Thyroid gland (tissue), 4 donors: Measurements from ENCODE around the gene CSH1.

Source experiments
- POLR2A ChIP-seq, 2 donors: fragments of 450-650 bp; IDR thresholded peaks; one replicate each; pipeline ENCODE4 v1.6.1; 2017; ENCODE audit warnings: antibody characterized with exemption in 2 of 2, mild to moderate bottlenecking in 2 of 2, moderate library complexity in 1 of 2
- TF ChIP-seq, protein P1 (sequence below), 6 experiments: fragments of 200-600 bp in 3 of 6; fragments of 450-650 bp in 3 of 6; sonication (generic) in 3 of 6; IDR thresholded peaks; one replicate each; pipeline ENCODE4 v1.5.1; 2016 to 2019; ENCODE audit warnings: antibody characterized with exemption in 6 of 6, mild to moderate bottlenecking in 2 of 6, inconsistent platforms in 1 of 6, moderate library complexity in 1 of 6

DNA sequence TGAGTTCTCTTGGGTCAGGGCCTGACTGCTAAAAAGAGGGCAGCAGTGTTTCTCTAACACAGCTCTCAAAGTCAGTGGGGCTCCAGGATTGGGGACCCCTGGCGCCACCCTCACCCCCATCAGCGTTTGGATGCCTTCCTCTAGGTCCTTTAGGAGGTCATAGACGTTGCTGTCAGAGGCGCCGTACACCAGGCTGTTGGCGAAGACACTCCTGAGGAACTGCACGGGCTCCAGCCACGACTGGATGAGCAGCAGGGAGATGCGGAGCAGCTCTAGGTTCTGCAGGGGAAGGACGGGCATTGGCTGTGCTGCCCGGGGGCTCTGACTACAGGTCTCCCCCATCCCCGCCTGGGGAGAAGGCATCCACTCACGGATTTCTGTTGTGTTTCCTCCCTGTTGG is 21.3 kb upstream of the CSH1 start:
- TF ChIP-seq, protein P1, sequence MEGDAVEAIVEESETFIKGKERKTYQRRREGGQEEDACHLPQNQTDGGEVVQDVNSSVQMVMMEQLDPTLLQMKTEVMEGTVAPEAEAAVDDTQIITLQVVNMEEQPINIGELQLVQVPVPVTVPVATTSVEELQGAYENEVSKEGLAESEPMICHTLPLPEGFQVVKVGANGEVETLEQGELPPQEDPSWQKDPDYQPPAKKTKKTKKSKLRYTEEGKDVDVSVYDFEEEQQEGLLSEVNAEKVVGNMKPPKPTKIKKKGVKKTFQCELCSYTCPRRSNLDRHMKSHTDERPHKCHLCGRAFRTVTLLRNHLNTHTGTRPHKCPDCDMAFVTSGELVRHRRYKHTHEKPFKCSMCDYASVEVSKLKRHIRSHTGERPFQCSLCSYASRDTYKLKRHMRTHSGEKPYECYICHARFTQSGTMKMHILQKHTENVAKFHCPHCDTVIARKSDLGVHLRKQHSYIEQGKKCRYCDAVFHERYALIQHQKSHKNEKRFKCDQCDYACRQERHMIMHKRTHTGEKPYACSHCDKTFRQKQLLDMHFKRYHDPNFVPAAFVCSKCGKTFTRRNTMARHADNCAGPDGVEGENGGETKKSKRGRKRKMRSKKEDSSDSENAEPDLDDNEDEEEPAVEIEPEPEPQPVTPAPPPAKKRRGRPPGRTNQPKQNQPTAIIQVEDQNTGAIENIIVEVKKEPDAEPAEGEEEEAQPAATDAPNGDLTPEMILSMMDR (IDR thresholded peaks at IDR 0.05): no peak
- TF ChIP-seq POLR2A (IDR thresholded peaks at IDR 0.05): no peak
